ENCODE results near the gene RASGEF1C. TPM values are rescaled to one million over a fixed set of nuclear protein-coding genes. Genes with fewer than 3 reads are reported as not detected.
A peak's percentile ranks its signal among the peaks of the same experiment; 100 is the strongest.

RASGEF1C gene
- total and polyA plus RNA-seq, 2 of the 13 experiments (the other 11 are each of a cell fraction or from before 2014, with no cell fraction given): not detected

- TF ChIP-seq ZBTB49 (CRISPR knock-in tag; IDR thresholded peaks at IDR 0.05; ENCODE audit: borderline replicate concordance) (no peak), NR3C1 (CRISPR knock-in tag; IDR thresholded peaks at IDR 0.05) (no peak), ISL2 (CRISPR knock-in tag; IDR thresholded peaks at IDR 0.05) (no peak), NFKB2 (CRISPR knock-in tag; IDR thresholded peaks at IDR 0.05; ENCODE audit: borderline replicate concordance) (peak; percentile 14; the same call in 1 of the 2 replicates), MEF2D (CRISPR knock-in tag; IDR thresholded peaks at IDR 0.05) (no peak), ZNF143 (CRISPR knock-in tag; IDR thresholded peaks at IDR 0.05) (no peak), HIVEP1 (CRISPR knock-in tag; IDR thresholded peaks at IDR 0.05) (peak; percentile 38; the same call in 1 of the 2 replicates), NFE2L1 (CRISPR knock-in tag; IDR thresholded peaks at IDR 0.05; ENCODE audit: borderline replicate concordance) (no peak)
- TF ChIP-seq, protein P1, sequence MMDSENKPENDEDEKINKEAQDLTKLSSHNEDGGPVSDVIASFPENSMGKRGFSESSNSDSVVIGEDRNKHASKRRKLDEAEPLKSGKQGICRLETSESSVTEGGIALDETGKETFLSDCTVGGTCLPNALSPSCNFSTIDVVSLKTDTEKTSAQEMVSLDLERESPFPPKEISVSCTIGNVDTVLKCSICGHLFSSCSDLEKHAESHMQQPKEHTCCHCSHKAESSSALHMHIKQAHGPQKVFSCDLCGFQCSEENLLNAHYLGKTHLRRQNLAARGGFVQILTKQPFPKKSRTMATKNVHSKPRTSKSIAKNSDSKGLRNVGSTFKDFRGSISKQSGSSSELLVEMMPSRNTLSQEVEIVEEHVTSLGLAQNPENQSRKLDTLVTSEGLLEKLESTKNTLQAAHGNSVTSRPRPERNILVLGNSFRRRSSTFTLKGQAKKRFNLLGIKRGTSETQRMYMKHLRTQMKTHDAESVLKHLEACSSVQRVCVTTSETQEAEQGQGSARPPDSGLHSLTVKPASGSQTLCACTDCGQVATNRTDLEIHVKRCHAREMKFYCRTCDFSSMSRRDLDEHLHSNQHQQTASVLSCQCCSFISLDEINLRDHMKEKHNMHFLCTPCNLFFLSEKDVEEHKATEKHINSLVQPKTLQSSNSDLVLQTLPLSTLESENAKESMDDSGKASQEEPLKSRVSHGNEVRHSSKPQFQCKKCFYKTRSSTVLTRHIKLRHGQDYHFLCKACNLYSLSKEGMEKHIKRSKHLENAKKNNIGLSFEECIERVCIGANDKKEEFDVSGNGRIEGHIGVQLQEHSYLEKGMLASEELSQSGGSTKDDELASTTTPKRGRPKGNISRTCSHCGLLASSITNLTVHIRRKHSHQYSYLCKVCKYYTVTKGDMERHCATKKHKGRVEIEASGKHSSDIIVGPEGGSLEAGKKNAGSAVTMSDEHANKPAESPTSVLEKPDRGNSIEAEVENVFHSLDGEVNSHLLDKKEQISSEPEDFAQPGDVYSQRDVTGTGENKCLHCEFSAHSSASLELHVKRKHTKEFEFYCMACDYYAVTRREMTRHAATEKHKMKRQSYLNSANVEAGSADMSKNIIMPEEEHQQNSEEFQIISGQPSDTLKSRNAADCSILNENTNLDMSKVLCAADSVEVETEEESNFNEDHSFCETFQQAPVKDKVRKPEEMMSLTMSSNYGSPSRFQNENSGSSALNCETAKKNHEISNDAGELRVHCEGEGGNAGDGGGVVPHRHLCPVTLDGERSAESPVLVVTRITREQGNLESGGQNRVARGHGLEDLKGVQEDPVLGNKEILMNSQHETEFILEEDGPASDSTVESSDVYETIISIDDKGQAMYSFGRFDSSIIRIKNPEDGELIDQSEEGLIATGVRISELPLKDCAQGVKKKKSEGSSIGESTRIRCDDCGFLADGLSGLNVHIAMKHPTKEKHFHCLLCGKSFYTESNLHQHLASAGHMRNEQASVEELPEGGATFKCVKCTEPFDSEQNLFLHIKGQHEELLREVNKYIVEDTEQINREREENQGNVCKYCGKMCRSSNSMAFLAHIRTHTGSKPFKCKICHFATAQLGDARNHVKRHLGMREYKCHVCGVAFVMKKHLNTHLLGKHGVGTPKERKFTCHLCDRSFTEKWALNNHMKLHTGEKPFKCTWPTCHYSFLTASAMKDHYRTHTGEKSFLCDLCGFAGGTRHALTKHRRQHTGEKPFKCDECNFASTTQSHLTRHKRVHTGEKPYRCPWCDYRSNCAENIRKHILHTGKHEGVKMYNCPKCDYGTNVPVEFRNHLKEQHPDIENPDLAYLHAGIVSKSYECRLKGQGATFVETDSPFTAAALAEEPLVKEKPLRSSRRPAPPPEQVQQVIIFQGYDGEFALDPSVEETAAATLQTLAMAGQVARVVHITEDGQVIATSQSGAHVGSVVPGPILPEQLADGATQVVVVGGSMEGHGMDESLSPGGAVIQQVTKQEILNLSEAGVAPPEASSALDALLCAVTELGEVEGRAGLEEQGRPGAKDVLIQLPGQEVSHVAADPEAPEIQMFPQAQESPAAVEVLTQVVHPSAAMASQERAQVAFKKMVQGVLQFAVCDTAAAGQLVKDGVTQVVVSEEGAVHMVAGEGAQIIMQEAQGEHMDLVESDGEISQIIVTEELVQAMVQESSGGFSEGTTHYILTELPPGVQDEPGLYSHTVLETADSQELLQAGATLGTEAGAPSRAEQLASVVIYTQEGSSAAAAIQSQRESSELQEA (CRISPR knock-in tag; IDR thresholded peaks at IDR 0.05; ENCODE audit: not compliant biosample characterization): no peak
- TF ChIP-seq, protein P2, sequence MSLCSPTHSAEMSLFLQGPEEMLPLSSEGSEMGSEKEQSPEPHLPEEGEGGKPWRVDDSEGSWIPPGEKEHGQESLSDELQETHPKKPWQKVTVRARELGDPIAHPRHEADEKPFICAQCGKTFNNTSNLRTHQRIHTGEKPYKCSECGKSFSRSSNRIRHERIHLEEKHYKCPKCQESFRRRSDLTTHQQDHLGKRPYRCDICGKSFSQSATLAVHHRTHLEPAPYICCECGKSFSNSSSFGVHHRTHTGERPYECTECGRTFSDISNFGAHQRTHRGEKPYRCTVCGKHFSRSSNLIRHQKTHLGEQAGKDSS (CRISPR knock-in tag; IDR thresholded peaks at IDR 0.05; ENCODE audit: borderline replicate concordance, low read depth): no peak
- TF ChIP-seq, protein P3, sequence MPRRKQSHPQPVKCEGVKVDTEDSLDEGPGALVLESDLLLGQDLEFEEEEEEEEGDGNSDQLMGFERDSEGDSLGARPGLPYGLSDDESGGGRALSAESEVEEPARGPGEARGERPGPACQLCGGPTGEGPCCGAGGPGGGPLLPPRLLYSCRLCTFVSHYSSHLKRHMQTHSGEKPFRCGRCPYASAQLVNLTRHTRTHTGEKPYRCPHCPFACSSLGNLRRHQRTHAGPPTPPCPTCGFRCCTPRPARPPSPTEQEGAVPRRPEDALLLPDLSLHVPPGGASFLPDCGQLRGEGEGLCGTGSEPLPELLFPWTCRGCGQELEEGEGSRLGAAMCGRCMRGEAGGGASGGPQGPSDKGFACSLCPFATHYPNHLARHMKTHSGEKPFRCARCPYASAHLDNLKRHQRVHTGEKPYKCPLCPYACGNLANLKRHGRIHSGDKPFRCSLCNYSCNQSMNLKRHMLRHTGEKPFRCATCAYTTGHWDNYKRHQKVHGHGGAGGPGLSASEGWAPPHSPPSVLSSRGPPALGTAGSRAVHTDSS (CRISPR knock-in tag; conservative IDR thresholded peaks at IDR 0.05): no peak
- TF ChIP-seq, protein P4, sequence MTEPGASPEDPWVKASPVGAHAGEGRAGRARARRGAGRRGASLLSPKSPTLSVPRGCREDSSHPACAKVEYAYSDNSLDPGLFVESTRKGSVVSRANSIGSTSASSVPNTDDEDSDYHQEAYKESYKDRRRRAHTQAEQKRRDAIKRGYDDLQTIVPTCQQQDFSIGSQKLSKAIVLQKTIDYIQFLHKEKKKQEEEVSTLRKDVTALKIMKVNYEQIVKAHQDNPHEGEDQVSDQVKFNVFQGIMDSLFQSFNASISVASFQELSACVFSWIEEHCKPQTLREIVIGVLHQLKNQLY (CRISPR knock-in tag; IDR thresholded peaks at IDR 0.05): no peak
These were observed 138.1 kb downstream of the RASGEF1C start (continued) for GRCh38 chr5:180070756-180071530.
